Stimulated activated CD4-positive, alpha-beta T cell treated with anti-CD3 and anti-CD28 coated beads, Interleukin-2, amount 100 ng/mL, for 48 hours (primary cell): ENCODE data around the gene LY6G5C.

ENCODE experiments used
- DNase-seq, 2 donors: peaks; one replicate each; pipeline ENCODE4 v3.0.0-alpha.2; 2020

LY6G5C gene

GRCh38 chr6:31636698-31637596 is 43.9 kb downstream of the LY6G5C start:
- DNase-seq: no peak

DNA sequence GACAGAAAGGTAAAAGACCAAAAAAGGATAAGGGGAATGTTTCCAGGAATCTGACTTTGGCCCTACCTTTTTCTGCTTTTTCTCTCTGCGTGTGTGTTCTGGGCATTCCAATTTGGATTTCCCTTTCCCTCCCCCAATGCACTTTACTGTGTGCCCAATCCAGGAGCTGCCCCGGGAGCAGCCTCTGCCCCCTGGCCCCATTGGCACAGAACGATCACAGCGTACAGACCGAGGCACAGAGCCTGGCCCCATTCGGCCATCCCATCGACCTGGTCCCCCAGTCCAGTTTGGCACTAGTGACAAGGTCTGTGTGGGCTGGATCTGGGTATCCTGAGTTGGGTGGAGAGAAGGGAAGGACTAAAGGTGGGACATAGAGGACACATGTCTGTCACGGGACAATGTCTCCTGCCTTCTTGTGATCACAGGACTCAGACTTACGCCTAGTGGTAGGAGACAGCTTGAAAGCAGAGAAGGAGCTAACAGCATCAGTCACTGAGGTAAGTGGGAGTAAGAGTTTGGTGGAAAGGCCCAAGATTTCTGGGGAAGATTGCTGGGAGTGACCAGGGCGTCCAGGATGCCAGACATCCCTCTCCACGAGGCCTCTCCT is 45.8 kb downstream of the LY6G5C start:
- no peak for DNase-seq

GRCh38 chr6:31634131-31634530 is 46.7 kb downstream of the LY6G5C start:
- no peak for DNase-seq

DNA sequence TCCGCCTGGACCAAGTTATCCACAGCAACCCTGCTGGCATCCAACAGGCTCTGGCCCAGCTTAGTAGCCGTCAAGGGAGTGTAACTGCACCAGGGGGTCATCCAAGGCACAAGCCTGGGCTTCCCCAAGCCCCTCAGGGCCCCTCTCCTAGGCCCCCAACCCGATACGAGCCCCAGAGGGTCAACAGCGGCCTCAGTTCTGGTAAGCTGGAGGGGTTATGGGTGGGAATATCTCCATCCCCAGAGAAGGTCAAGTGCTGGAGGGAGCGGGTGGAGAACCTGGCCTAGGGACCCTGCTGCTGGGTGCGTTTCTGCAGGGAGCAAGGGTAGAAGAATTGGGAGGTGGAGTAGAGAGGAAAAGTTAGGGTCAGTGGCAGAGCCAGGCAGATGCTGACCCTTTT is 47.4 kb downstream of the LY6G5C start:
- no peak for DNase-seq

DNA sequence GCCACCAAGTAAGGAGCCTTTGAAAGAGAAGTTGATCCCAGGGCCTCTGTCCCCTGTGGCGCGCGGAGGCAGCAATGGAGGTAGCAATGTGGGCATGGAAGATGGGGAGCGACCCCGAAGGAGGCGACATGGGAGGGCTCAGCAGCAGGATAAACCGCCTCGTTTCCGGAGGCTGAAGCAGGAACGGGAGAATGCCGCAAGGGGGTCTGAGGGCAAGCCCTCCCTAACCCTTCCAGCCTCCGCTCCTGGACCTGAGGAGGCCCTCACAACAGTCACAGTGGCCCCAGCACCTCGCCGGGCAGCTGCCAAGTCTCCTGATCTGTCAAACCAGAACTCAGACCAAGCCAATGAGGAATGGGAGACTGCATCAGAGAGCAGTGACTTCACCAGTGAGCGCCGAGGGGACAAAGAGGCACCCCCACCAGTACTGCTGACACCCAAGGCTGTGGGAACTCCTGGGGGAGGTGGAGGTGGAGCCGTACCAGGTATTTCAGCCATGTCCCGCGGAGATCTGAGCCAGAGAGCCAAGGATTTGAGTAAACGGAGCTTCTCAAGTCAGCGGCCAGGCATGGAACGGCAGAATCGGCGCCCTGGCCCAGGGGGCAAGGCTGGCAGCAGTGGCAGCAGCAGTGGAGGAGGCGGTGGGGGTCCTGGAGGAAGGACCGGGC is 48.5 kb downstream of the LY6G5C start:
- no peak for DNase-seq

DNA sequence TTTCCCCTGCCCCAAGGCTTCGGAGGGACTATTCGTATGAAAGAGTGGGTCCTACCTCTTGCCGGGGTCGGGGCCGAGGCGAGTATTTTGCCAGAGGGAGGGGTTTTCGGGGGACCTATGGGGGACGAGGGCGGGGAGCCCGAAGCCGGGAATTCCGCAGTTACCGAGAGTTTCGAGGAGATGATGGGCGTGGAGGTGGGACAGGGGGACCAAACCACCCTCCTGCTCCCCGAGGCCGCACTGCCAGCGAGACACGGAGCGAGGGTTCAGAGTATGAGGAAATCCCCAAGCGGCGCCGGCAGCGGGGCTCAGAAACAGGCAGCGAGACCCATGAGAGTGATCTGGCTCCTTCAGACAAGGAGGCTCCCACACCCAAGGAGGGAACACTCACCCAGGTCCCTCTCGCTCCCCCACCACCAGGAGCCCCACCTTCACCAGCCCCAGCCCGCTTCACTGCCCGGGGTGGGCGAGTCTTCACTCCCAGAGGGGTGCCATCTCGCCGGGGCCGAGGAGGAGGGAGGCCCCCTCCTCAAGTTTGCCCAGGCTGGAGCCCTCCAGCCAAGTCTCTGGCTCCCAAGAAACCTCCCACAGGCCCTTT is 49.1 kb downstream of the LY6G5C start:
- DNase-seq: no peak

- no peak for DNase-seq
These were observed 49.7 kb downstream of the LY6G5C start for GRCh38 chr6:31631209-31631608.

DNA sequence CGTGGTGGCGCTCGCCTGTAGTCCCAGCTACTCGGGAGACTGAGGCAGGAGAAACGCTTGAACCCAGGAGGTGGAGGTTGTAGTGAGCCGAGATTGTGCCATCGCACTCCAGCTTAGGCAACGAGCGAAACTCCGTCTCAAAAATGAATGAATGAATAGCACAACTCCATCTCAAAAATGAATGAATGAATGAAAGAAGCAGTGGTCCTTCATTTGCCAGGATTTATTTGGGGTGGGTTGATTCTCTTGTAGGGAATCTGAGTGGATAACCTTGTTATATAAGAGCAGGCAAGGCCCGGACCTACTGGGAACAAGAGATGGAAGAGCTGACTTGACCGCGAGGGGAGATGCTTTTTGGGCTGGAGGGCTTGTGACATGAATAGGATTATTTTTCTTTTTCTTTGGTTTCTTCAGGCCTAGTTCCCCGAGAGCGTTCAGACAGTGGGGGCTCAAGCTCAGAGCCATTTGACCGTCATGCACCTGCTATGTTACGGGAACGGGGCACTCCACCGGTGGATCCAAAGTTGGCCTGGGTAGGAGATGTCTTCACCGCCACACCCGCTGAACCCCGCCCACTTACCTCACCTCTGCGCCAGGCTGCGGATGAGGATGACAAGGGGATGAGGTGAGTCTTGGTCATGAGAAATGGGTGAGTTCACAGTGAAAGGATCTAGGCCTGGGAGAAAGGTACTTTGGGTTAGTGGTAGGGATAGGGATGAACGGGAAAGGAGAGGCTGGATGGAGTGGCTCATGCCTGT is 50.5 kb downstream of the LY6G5C start:
- DNase-seq: no peak

DNA sequence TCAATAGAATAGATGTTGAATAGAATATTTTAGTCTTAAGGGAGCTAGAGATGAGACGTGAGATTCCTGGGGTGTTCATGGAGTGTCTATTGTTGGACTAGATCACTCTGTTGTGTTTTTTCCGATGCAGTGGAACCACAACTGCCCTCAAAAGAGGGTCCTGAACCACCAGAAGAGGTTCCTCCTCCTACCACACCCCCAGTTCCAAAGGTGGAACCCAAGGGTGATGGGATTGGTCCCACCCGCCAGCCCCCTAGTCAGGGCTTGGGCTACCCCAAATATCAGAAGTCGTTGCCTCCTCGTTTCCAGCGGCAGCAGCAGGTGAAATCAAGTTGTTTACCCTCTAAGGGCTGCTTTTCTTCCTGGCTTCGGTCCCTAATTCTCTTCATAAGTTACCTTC is 51.9 kb downstream of the LY6G5C start:
- DNase-seq: no peak

DNA sequence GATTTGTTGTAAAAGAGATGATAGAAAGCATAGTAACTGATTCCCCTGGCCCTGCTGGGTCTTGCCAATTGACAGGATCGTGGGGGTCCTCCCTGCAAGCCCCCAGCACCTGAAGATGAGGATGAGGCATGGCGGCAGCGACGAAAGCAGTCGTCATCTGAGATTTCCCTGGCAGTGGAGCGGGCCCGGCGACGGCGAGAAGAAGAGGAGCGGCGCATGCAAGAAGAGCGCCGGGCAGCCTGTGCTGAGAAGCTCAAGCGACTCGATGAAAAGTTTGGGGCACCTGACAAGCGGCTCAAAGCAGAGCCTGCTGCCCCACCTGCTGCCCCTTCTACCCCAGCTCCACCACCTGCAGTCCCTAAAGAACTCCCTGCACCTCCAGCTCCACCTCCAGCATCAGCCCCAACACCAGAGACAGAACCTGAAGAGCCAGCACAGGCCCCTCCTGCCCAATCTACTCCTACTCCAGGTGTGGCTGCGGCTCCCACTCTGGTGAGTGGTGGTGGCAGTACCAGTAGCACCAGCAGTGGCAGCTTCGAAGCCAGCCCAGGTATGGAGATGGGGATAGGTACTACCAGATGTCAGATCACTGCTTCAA is 53.1 kb downstream of the LY6G5C start:
- DNase-seq: no peak

GRCh38 chr6:31626952-31627351 is 53.9 kb downstream of the LY6G5C start:
- DNase-seq: no peak
